GM18508 (cell line): ENCODE measurements around the gene RAB9A.
A peak's percentile ranks its signal among the peaks of the same experiment; 100 is the strongest.
"Not testable (repeated sequence)": the region's sequence is repeated elsewhere in the genome, so short reads cannot be mapped to it uniquely, and the experiment has no call there.

Experiments used
- ATAC-seq: cut with Tn5 transposase; IDR thresholded peaks from one replicate; pipeline ENCODE4 v1.9.1; 2021; ENCODE audit warnings: moderate number of reproducible peaks; ENCODE audit not compliant: insufficient read depth, unreplicated experiment

RAB9A gene

DNA sequence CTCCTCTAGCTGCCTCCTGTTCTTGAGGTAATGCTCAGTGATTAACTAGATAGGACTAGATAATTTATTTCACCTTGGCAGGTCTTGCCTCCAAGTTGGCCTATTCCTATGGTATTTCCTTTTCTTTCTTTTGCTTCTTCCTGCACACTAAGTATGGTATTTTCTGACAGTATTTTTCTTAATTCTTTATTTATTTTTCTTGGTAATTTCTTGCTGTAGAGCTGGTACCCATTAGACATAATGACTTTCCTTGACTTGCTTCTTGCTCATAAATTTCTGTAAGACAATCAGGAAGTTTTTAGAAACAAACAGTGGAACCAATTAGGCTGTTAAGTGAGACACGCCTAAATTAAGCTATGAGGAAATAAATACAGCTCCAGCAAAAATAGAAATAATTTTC, 9.5 kb downstream of the RAB9A start:
- no peak for ATAC-seq

DNA sequence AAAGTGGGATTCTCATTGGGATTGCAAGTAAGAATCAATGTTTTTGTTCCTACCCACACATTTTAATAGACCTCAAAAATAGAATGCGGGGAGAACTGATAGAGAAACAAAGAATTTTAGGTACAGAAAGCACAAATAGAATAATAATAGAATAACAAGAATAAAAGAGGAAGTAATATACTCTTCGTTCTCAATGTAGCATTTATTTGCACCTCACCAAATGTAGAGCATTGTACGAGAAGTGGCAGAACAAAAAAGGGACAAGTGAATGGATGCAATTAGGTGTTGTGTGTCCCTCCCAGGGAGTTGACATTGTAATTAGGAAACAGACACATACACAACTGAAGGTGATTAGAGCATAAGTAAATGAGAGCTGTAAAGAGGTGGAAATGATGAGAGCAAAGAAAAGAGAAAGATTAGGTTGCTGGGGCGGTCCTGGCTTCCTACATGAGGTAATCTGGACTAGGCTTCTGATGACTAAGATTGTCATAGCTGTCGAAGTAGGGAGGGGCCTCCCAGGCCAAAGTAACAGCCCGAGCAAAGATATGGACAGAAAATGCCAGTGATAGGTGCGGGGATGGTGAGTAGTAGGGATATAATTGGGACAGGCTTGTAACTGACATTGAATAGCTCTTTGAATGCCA, 10.4 kb downstream of the RAB9A start:
- ATAC-seq, result no peak

DNA sequence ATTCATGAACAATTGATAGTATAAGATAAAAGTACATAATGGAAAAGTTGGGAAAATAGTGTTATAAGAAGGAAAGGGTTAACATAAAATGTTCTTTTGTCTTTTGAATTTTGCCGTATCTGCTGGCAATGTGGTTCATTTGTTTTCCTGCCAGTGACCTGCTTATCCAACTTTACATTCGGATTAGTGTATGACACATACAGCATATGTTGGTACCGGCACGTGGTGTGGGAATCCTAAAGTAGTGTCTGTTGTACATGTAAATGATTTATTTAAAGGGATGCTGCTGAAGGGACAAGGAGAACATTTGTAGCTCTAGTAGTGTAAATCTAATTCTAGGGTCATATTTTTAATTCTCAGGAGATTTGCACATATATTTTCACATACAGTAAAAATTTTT, 11.5 kb downstream of the RAB9A start:
- no peak for ATAC-seq

DNA sequence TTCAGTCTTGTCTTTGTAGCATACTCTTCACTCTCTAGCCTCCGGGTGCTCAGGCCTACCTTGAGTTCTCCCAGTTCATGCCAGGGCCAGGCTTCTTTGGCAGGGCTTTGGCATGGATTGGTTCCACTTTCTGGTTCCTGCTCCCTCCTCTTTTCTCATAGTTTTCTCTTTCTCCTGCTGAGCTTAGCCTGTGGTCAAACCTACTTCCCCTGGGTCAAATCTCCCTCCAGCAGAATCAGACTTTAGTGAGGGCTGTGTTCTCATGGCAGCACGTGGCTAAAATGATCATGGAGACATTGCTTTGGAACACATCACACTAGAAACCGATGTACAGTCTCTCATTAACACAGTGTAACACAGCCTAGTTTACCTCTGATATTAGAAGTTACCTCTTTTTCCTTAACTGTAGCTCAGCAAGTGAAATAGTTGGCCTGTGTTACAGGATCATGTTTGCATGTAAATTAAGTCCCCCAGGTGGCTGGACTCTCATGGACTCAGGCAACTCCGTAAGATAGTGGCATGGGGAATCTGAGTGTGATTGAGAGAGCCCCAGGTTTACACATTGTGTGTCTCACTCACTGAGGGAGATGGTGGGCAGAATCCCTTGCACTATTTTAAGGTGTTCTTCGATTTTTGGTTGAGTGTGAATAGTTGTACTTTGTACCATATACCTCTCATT, 13.3 kb downstream of the RAB9A start:
- ATAC-seq, result no peak

DNA sequence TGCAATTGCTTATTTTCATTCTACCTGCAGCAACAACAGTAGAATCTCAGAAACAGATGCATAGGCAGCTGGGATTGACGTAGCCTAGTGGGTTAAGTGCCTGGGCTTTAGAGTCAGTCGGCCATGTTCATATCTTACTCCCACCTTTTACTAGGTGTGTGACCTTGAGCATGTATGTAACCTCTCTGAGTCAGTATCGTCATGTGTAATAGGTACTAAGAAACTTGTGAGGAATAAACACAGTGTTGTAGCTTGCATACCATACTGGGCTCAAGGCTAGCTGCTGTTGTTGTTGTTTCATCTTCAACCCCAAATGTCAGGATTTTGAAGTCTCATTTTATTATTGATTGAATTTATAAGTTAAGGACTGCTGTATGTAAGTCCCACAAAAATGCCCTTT, 14.2 kb downstream of the RAB9A start:
- no peak for ATAC-seq

DNA sequence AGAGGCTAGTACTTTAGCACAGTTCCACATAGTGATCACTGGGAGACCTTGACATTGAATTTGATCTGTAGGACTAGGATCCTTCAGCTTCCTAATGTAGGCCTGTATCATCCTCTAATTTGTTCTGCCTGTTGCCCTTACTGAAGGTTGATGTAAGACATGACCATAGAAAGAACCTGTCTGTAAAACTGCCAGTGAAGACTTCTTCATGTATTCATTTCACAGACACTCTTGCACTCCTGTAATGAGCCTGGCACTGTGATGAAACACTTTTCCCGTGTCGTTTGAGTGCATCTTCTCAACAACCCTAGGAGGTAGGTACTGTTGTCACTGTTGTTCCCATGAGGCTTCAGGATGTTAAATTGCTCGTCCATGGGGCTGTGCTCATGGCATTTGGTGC, 14.7 kb downstream of the RAB9A start:
- no peak for ATAC-seq

DNA sequence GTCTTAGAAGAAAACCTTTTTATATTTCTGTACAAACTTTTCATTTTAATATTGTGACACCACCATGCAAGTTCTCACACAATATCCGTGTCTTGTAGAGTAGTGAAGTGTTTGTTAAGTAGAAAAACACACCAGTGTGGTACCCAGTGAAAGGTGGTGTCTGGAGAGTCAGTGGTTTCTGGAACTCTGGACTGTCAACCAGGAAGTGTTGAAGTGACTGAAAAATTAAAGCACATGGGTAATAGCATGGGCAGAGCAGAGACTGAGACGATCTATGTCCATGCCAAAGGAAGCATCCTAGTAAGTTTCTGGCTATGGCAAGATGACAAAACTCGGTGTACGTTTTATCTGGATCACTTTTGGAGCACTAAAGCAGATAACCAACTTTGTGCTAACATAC, 22.2 kb downstream of the RAB9A start:
- no peak for ATAC-seq

DNA sequence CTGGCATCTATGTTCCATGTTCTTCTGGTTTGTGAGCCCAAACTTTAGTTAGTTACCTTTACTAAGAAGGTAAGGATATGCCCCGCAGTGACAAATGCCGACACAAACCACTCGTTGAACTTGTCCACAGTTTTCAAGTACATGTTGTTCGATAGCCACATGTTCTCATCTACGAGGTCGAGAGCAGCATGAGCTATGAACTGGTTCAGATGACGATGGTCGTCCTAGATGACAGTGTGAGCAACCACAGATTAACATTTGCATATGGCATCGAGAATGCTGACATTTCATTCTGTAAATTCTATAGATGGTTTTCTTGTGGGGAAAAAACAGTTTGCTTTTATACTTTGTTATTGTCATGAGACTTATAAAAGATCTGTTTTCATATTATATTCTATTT, 27.5 kb downstream of the RAB9A start:
- no peak for ATAC-seq

DNA sequence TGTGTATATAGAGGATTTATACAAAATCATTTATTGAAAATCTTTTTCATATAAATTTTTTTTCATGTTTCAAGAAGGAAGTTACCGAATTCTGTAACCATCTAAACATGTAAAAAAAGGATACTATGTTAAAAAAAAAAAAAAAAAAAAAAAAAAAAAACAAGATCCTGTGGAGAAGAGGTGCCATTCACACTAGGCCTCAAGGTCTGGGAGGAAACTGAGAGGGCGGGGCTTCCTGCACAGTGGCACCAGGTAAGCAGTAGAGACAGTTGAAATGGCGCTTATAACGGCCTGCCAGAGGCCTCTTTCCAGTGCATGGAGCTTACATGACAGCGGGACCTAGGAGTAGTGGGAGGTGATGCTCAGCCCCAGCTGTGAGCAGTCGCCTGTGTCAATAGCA, 28.0 kb downstream of the RAB9A start:
- no peak for ATAC-seq

DNA sequence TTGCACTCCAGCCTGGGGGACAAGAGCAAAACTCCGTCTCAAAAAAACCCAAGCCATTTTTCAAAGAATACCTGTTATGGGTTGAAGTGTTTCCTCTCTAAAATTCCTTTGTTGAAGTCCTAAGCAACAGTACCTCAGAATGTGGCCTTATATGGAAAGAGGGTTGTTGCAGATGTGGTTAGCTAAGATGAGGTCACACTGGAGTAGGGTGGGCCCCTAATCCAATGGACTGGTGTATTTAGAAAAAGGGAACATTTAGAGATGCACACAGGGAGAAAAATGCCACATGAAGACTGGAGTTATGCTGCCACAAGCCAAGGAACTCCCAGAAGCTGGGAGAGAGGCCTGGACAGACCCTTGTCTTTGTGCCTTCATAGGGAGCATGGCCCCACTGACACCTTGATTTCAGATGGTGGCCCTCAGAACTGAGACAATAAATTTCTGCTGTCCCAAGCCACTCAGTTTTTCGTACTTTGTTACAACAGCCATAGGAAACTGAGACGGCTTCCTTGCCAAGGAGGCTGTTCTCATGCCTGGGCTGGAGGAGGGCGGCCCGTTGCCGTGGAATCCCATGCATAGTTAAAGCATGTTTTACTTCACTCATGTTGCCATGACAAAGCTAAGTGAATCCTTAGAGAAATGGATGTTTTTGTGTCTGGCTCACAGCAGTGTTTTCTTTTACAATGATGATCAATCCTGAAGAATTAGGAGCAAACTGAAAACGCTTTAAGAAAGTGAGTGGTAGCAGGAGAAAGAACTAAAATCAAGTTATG, 29.0 kb downstream of the RAB9A start:
- ATAC-seq, result no peak

DNA sequence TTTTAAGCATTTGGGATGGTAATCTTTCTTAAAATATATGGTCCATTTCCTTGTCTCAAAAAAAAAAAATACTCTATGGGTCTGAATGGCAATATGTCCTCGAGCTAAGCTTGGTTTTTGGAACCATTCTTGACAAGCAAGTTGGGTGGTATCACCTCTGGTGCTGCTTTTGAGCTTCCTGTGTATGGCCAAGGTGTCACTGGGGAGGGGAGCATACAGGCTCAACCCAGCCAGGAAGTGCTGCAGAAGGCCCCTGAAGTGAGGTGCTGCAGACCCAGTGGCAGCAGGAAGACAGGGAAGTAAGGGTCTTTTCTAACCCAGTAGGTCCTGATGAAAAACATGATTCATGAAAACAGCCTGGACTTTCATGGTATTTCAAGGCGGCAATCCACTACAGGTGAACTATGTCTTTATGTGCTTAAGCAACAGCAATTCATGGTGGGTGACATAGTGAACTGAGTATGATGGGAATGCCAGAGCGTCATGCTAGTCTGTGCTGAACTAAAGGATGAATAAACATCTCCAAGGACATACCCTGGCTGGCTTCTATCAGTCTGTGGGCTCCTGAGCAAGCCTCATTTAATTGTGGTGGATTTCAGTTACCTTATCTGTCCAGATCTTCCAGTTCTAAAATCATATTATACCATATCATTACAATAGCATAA, 30.4 kb downstream of the RAB9A start:
- ATAC-seq, result no peak

DNA sequence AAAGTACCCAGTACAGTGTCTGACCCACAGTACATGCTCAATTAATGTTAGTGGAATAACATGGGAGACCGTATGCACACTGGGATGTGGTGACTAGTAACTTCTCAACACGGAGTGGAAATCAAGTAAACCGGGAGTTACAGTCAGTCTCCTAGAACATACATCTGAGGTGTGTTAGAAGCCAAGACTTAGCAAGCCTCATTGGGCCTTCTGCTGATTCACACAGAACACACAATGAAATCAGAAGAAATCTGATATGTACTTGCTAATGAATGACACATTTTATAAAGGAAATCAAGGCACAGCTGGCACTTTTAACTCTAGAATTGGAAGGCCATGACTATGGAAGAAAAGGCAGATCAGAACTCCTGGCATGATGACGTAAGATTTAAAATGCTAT, 32.4 kb downstream of the RAB9A start:
- no peak for ATAC-seq

DNA sequence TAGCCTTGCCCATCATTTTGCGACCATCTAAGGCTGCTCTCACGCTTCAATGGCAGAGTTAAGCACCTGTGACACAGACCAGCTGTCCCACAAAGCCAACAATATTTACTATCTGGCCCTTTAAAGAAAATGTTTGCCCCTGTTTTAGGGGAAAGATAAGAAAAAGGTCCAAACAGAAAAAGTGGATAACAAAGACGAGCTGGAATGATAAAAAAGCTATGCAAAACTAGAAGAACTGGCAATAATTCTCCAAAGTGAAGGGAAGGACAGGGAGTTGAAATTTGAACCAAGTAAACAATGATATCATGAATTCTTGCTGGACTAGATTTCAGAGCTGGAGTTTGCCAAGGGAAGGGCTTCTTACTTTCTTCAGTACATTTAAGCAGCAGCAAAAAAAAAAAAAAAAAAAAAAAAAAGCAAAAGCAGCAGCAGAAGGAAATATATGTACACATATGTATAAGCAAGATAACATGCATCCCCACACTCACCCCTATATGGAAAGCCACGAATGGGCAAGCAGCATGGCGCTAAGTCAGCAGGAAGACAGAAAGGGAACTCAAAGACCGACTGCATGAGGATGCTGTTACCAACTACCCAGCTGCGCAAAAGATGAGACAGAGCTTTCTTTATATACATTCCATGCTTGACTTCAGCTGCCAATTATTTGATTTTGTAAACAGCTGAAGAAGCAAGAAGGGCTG, 33.0 kb downstream of the RAB9A start:
- ATAC-seq, result no peak

DNA sequence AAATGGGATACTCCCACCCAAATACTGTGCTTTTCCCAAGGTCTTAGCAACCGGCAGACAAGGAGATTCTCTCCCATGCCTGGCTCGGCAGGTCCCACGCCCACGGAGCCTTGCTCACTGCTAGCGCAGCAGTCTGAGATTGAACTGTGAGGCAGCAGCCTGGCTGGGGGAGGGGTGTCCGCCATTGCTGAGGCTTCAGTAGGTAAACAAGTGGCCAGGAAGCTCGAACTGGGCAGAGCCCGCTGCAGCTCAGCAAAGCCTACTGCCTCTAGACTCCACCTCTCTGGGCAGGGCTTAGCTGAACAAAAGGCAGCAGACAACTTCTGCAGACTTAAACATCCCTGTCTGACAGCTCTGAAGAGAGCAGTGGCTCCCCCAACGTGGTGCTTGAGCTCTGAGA, 36.0 kb downstream of the RAB9A start:
- ATAC-seq, result not testable (repeated sequence)

DNA sequence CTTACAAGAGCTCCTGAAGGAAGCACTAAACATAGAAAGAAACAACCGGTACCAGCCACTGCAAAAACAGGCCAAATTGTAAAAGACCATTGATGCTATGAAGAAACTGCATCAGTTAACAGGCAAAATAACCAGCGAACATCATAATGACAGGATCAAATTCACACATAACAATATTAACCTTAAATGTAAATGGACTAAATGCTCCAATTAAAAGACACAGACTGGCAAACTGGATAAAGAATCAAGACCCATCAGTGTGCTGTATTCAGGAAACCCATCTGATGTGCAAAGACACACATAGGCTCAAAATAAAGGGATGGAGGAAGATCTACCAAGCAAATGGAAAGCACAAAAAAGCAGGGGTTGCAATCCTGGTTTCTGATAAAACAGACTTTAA, 37.7 kb downstream of the RAB9A start:
- ATAC-seq, result not testable (repeated sequence)

DNA sequence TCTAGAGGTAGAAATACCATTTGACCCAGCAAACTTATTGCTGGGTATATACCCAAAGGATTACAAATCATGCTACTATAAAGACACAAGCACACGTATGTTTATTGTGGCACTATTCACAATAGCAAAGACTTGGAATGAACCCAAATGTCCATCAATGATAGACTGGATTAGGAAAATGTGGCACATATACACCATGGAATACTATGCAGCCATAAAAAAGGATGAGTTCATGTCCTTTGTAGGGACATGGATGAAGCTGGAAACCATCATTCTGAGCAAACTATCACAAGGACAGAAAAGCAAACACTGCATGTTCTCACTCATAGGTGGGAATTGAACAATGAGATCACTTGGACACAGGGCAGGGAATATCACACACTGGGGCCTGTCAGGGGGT, 41.6 kb downstream of the RAB9A start:
- not testable (repeated sequence) for ATAC-seq

DNA sequence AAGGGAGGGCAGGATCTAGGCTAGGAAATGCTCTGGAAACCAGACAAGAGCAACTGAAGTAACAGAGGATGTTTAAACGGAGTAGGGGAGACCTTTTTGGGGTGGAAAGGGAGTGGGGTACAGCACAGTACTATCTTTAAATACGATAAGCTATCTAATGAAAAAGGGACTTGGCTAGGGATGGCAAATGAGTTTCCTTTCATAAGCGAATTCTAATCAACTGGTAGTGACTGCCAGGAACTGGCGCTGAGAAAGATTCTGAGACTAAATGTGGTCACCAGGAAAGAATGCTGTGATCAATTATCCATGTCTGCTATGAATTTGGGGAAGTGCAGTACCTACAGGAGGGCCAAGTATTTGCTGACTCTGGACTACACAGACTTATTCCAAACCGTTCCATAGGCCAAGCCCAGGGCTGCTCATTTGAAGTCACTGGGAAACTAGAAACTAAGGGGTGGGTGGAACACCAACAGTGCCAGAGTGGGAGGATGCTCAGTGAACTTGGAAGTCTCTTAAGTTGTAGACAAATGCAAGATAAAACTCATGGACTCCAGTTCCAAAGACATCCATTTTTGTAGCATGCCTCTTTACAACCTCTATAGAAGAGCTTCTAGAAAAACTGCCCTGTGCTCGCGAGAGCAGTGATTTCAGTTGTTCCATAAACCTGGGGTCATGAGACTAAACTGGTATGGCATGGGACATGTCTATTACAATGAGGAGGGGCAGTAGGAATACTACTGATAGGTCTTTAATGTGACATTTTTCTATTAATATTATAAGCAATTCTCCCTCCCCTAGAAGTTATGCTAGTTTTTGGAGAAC, 43.5 kb downstream of the RAB9A start:
- ATAC-seq, result no peak

DNA sequence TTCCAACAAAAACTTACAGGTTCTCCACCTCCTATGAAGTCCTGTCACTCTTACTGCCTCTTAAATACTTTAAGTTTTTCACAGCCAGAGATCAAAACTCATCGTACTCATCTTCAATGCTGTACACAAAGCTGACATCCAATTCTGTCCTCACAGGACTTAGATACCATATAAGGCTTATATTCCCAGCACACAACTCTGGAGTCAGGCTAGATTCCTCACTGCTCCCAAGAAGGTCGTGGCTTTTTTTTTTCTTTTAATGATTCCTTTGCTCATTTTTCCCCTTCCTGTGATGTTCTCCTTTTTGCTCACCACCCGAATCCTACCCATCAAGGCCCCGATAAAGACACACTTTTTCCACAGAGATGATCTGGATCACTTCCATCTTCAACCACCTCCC, 44.6 kb downstream of the RAB9A start:
- no peak for ATAC-seq

DNA sequence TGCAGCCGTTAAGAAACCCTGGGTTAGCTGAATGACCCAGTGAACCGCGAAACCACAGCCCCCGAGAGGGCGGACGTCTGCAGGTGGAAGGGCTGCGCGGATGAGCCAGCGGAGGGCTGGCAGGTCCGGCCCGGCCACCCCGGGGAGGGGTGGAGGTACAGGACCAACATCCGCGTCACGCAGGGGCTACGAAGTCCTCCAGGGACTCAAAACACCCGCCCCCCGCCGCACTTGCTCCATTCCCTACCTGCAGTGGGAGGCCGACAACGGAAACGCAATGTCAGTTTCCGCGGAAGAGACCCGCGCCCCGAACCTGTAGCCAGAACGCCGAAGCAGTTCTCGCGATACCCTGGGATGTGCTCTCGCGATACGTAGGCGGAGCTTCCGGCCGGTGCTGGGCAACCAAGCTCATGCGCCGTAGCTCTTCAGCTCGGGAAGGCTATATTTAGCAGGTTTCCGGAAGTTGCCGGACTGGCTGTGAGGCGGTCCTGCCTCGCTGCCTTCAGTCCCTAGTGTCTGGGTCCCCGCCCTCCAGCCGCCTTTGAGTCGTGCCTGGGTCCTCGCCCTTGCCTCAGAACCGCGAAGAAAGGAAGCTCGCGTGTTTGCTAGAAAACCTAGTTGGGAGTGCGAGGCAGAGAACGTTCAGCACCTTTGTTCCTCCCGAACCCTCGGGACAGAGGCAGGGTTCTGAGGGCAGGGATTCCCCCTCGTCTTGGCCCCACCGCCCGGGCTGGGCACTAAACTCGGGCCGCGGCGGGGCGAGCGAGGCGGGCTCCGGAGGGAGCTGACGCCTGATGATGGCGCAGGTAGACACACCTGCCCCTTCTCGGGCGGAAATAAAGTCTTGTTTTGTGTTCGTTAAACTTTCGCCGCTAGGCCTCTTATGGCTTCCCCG, 45.6 kb downstream of the RAB9A start, which contains the start of the genes OFD1 and TRAPPC2:
Gene OFD1, plus strand, starts transcription at position 471 of the 895 bp plus-strand sequence. Its CDS starts 324 bp downstream, at position 795.
Gene TRAPPC2, minus strand, starts transcription at position 343 of the 895 bp plus-strand sequence. CDS start 14,657 bp downstream, outside the sequence.
- peak; percentile 86 for ATAC-seq
